MM.1S (cell line): ENCODE measurements around the gene LRCH1.

Experiments
- DNase-seq: peaks from one replicate; pipeline ENCODE4 v3.0.0-alpha.2; 2015
- H2AFZ ChIP-seq: fragments of 300-600 bp; sonication (generic); 2 replicates; pipeline ENCODE4 v1.6.0; 2016; ENCODE audit warnings: antibody characterized with exemption, low read length
- H3F3A ChIP-seq: fragments of 300-600 bp; sonication (generic); 2 replicates; pipeline ENCODE4 v1.6.1; 2016; ENCODE audit warnings: mild to moderate bottlenecking, antibody characterized with exemption, low read length, moderate library complexity, mixed read lengths; ENCODE audit not compliant: insufficient read depth
- H3K27ac ChIP-seq: fragments of 300-600 bp; sonication (generic); 2 replicates; pipeline ENCODE4 v1.5.1; 2016; ENCODE audit warnings: mild to moderate bottlenecking, low read length
- H3K27me3 ChIP-seq: fragments of 300-600 bp; sonication (generic); replicated peaks from 2 replicates; pipeline ENCODE4 v1.6.0; 2016; ENCODE audit warnings: low read length; ENCODE audit not compliant: insufficient read depth
- H3K36me3 ChIP-seq: fragments of 300-600 bp; sonication (generic); replicated peaks from 2 replicates; pipeline ENCODE4 v1.6.1; 2016; ENCODE audit warnings: mild to moderate bottlenecking, low read length, mixed read lengths; ENCODE audit not compliant: insufficient read depth
- H3K4me1 ChIP-seq: fragments of 300-600 bp; sonication (generic); 2 replicates; pipeline ENCODE4 v1.6.1; 2016; ENCODE audit warnings: low read length, mixed read lengths
- H3K4me2 ChIP-seq: fragments of 300-600 bp; sonication (generic); 2 replicates; pipeline ENCODE4 v1.6.0; 2016; ENCODE audit warnings: low read depth, low read length
- H3K4me3 ChIP-seq: fragments of 300-600 bp; sonication (generic); 2 replicates; pipeline ENCODE4 v1.5.1; 2016; ENCODE audit warnings: low read length, mixed read lengths
- H3K79me2 ChIP-seq: fragments of 300-600 bp; sonication (generic); 2 replicates; pipeline ENCODE4 v1.6.1; 2016; ENCODE audit warnings: mixed run types, low read length, mixed read lengths
- H3K9ac ChIP-seq: fragments of 300-600 bp; sonication (generic); 2 replicates; pipeline ENCODE4 v1.6.1; 2016; ENCODE audit warnings: low read length, mixed read lengths
- H3K9me2 ChIP-seq: fragments of 300-600 bp; sonication (generic); replicated peaks from 2 replicates; pipeline ENCODE4 v1.6.1; 2016; ENCODE audit warnings: mild to moderate bottlenecking, low read length, mixed read lengths; ENCODE audit not compliant: insufficient read depth
- H3K9me3 ChIP-seq: fragments of 300-600 bp; sonication (generic); replicated peaks from 2 replicates; pipeline ENCODE4 v1.6.1; 2016; ENCODE audit warnings: mild to moderate bottlenecking, low read length, mixed read lengths; ENCODE audit not compliant: insufficient read depth
- H4K20me1 ChIP-seq: fragments of 300-600 bp; sonication (generic); 2 replicates; pipeline ENCODE4 v1.6.1; 2016; ENCODE audit warnings: mild to moderate bottlenecking, low read length, moderate library complexity, mixed read lengths; ENCODE audit not compliant: insufficient read depth
- CTCF ChIP-seq: fragments of 300-600 bp; sonication (generic); IDR thresholded peaks from 2 replicates; pipeline ENCODE4 v1.5.1; 2016; ENCODE audit warnings: antibody characterized with exemption, low read length, mixed read lengths
- EZH2 ChIP-seq: fragments of 300-600 bp; sonication (generic); optimal IDR thresholded peaks from 2 replicates; pipeline ENCODE3; 2017; ENCODE audit warnings: low read depth, mild to moderate bottlenecking, antibody characterized with exemption, low read length, mixed read lengths
- EZH2phosphoT487 ChIP-seq: fragments of 300-600 bp; sonication (generic); IDR thresholded peaks from 2 replicates; pipeline ENCODE4 v1.6.1; 2018; ENCODE audit warnings: antibody characterized with exemption, low read length

The LRCH1 gene

DNA sequence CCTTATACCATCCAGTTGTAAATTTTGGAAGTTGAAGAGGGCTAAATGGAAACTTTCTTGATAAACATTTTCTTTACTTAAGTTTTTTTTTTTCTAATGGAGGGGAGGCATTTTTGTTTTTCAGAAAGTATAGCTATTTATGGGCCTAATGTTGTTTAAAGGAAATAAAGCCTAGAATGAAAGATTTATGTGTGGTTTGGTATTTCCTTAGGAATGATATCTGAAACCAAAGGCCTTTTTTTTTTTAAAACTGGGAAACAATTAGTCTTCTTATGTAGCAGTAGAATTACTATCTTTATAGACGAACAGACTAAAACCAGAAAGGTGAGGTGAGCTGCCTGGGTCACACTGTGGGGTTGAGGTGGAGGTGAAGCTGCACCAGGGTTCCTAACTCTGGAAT, 163.9 kb downstream of the LRCH1 start:
- no peaks in the 10 kb centered on the region for H3F3A ChIP-seq
- no peaks in the 10 kb centered on the region for H3K27me3 ChIP-seq
- H3K27ac ChIP-seq: no peak overlapping the region
- no peaks in the 10 kb centered on the region for H3K4me1 ChIP-seq
- no peak overlapping the region for H3K4me2 ChIP-seq
- no peak overlapping the region for H3K9ac ChIP-seq
- no peak for DNase-seq
- no peak overlapping the region for H2AFZ ChIP-seq
- TF ChIP-seq EZH2phosphoT487: no peak
- H3K36me3 ChIP-seq: no peaks in the 10 kb centered on the region; the same call in 1 of the 2 replicates
- H4K20me1 ChIP-seq: no peaks in the 10 kb centered on the region
- H3K79me2 ChIP-seq: no peaks in the 10 kb centered on the region
- H3K9me3 ChIP-seq: no peaks in the 10 kb centered on the region
- H3K9me2 ChIP-seq: no peaks in the 10 kb centered on the region
- no peak overlapping the region for H3K4me3 ChIP-seq

DNA sequence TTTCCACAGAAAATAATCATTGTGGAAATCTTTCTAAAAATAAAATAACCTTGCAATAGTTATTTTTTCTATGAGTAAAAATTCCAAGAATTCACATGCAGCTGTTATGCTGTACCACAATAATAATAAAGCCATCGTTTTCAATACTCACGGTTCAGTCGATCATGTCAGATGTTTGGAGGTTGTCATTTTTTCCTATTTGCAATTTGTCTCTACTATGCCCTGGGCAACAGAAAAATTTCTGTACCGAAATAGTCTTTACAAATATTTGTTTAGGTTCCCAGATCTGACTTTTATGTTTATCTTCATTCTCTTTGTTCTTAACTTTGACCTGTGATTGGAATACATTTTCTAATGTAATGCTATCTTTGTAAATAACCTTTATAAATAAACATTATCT, 164.3 kb downstream of the LRCH1 start:
- Histone ChIP-seq H3K9me3 (no peaks in the 10 kb centered on the region), H3K36me3 (no peaks in the 10 kb centered on the region; the same call in 1 of the 2 replicates), H3K79me2 (no peaks in the 10 kb centered on the region), H3K27ac (no peak overlapping the region), H3K9me2 (no peaks in the 10 kb centered on the region), H3K4me2 (no peak overlapping the region), H3K27me3 (no peaks in the 10 kb centered on the region), H3K4me3 (no peak overlapping the region), H2AFZ (no peak overlapping the region), H3K9ac (no peak overlapping the region), H3F3A (no peaks in the 10 kb centered on the region), H3K4me1 (no peaks in the 10 kb centered on the region), H4K20me1 (no peaks in the 10 kb centered on the region)
- no peak for TF ChIP-seq EZH2
- no peak for TF ChIP-seq CTCF
- TF ChIP-seq EZH2phosphoT487: no peak
- DNase-seq: no peak

GRCh38 chr13:46717856-46718255, 164.9 kb downstream of the LRCH1 start:
- Histone ChIP-seq H4K20me1 (no peaks in the 10 kb centered on the region), H3K4me1 (no peaks in the 10 kb centered on the region), H3K9me3 (no peaks in the 10 kb centered on the region), H3K36me3 (no peaks in the 10 kb centered on the region), H3K9ac (no peak overlapping the region), H3F3A (no peaks in the 10 kb centered on the region), H2AFZ (no peak overlapping the region), H3K79me2 (no peaks in the 10 kb centered on the region), H3K4me3 (no peak overlapping the region), H3K27ac (no peak overlapping the region), H3K9me2 (no peaks in the 10 kb centered on the region), H3K4me2 (no peak overlapping the region), H3K27me3 (no peaks in the 10 kb centered on the region)
- TF ChIP-seq EZH2: no peak
- DNase-seq: no peak

DNA sequence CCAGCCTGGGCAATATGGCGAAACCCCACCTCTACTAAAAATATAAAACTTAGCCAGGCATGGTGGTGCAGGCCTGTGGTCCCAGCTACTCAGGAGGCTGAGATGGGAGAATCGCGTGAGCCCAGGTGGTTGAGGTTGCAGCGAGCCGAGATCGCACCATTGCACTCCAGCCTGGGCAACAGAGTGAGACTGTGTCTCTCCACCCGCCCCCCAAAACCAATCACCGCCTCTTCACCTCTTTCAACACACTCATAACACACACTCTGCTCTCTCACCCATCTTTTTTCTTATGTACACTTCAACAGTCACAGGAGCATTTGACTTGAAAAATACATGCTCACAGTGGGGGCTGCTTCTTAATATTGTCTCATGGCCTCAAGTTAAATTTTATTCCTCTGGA, 167.2 kb downstream of the LRCH1 start:
- Histone ChIP-seq H2AFZ (no peak overlapping the region), H4K20me1 (no peaks in the 10 kb centered on the region), H3K4me3 (no peak overlapping the region), H3K4me1 (no peaks in the 10 kb centered on the region), H3F3A (no peaks in the 10 kb centered on the region), H3K9ac (no peak overlapping the region), H3K27ac (no peak overlapping the region), H3K36me3 (no peaks in the 10 kb centered on the region), H3K9me3 (no peaks in the 10 kb centered on the region), H3K4me2 (no peak overlapping the region), H3K79me2 (no peaks in the 10 kb centered on the region), H3K9me2 (no peaks in the 10 kb centered on the region), H3K27me3 (no peaks in the 10 kb centered on the region)
- no peak for DNase-seq
- TF ChIP-seq EZH2phosphoT487: no peak
- no peak for TF ChIP-seq EZH2
- no peak for TF ChIP-seq CTCF
